Suprapubic skin (tissue), 4 donors: ENCODE results near the gene NOA1. TPM values are rescaled to one million over a fixed set of nuclear protein-coding genes. Genes with fewer than 3 reads are reported as not detected.
"Not testable (repeated sequence)": the region's sequence is repeated elsewhere in the genome, so short reads cannot be mapped to it uniquely, and the experiment has no call there.

Experiments used
- DNase-seq, 2 donors: peaks; one replicate each; pipeline ENCODE4 v3.0.0-alpha.2; 2019; ENCODE audit warnings: low spot score in 2 of 2
- H3K27ac ChIP-seq: fragments of 200-600 bp; sonication (generic); one replicate; pipeline ENCODE4 v1.5.1; 2019
- H3K27me3 ChIP-seq: fragments of 200-600 bp; sonication (generic); one replicate; pipeline ENCODE4 v1.5.1; 2019
- H3K36me3 ChIP-seq: fragments of 200-600 bp; sonication (generic); one replicate; pipeline ENCODE4 v1.5.1; 2019
- H3K4me1 ChIP-seq: fragments of 200-600 bp; sonication (generic); one replicate; pipeline ENCODE4 v1.5.1; 2019
- H3K4me3 ChIP-seq: fragments of 200-600 bp; sonication (generic); one replicate; pipeline ENCODE4 v1.5.1; 2019; ENCODE audit warnings: mild to moderate bottlenecking
- H3K9me3 ChIP-seq: fragments of 200-600 bp; sonication (generic); one replicate; pipeline ENCODE4 v1.5.1; 2019
- CTCF ChIP-seq, 2 donors: fragments of 200-600 bp in 1 of 2; fragments of 450-650 bp in 1 of 2; sonication (generic) in 1 of 2; IDR thresholded peaks; one replicate each; pipeline ENCODE4 v1.5.1; 2016 to 2019; ENCODE audit warnings: antibody characterized with exemption in 2 of 2, mild to moderate bottlenecking in 1 of 2, moderate library complexity in 1 of 2
- EP300 ChIP-seq: sonication (generic); formaldehyde crosslinking; IDR thresholded peaks from one replicate; pipeline ENCODE4 v1.6.1; 2017; ENCODE audit warnings: antibody characterized with exemption
- POLR2A ChIP-seq, 2 donors: fragments of 450-650 bp; IDR thresholded peaks; one replicate each; pipeline ENCODE4 v1.6.1; 2017; ENCODE audit warnings: antibody characterized with exemption in 2 of 2, mild to moderate bottlenecking in 2 of 2, moderate library complexity in 2 of 2
- POLR2AphosphoS5 ChIP-seq, 3 donors: sonication (generic); formaldehyde crosslinking; IDR thresholded peaks; one replicate each; pipeline ENCODE4 v1.6.1; 2017; ENCODE audit warnings: antibody characterized with exemption in 3 of 3
- WGBS: methylation state at CpG from one replicate; pipeline ENCODE4 v1.1.5; 2018; 5-methylcytosine and 5-hydroxymethylcytosine counted together
- total RNA-seq, 4 donors: library from RNA; depleted of rRNA; stranded (reverse); fragments of >200 nt; gene quantifications; one replicate each; pipeline ENCODE4 v1.1.0, GENCODE V29; 2016

The NOA1 gene
- total RNA-seq, 4 donors from 2014 or later: 26.8 to 32.3 (median 30.1) TPM

GRCh38 chr4:56940403-56940802, 37.0 kb downstream of the NOA1 start:
- WGBS: 85% methylated on average over 12 of the region's 12 CpGs
- Histone ChIP-seq H3K27me3 (no peaks in the 10 kb centered on the region), H3K27ac (no peak overlapping the region), H3K4me3 (no peak overlapping the region), H3K9me3 (no peaks in the 10 kb centered on the region), H3K4me1 (no peaks in the 10 kb centered on the region), H3K36me3 (peaks cover 19% of the 10 kb centered on the region)
- no peak for DNase-seq
- TF ChIP-seq EP300: no peak
- TF ChIP-seq CTCF (IDR thresholded peaks at IDR 0.05): no peak
- TF ChIP-seq POLR2AphosphoS5 (IDR thresholded peaks at IDR 0.05): no peak
- TF ChIP-seq POLR2A (IDR thresholded peaks at IDR 0.05): no peak

GRCh38 chr4:56939826-56940225, 37.6 kb downstream of the NOA1 start:
- DNase-seq, H3K9me3 ChIP-seq, H3K4me1 ChIP-seq, H3K27me3 ChIP-seq, H3K4me3 ChIP-seq, H3K27ac ChIP-seq: not testable (repeated sequence)
- 97% methylated on average over 14 of the region's 14 CpGs for WGBS
- peaks cover 19% of the 10 kb centered on the region for H3K36me3 ChIP-seq

- 56% methylated on average over 6 of the region's 6 CpGs for WGBS
- H3K36me3 ChIP-seq: peaks cover 19% of the 10 kb centered on the region
Measured at GRCh38 chr4:56937262-56937661, 40.1 kb downstream of the NOA1 start.

GRCh38 chr4:56931924-56932323, 45.5 kb downstream of the NOA1 start:
- Histone ChIP-seq H3K4me1 (peaks cover 3% of the 10 kb centered on the region), H3K4me3 (no peak overlapping the region), H3K9me3 (no peaks in the 10 kb centered on the region), H3K27ac (no peak overlapping the region), H3K27me3 (no peaks in the 10 kb centered on the region), H3K36me3 (peaks cover 30% of the 10 kb centered on the region)
- TF ChIP-seq CTCF (IDR thresholded peaks at IDR 0.05) (no peak), EP300 (no peak), POLR2A (IDR thresholded peaks at IDR 0.05) (no peak), POLR2AphosphoS5 (IDR thresholded peaks at IDR 0.05) (no peak)
- whole genome bisulfite sequencing: 76% methylated on average over 4 of the region's 4 CpGs
- DNase-seq: no peak

More at GRCh38 chr4:56937262-56937661, 40.1 kb downstream of the NOA1 start:
- Histone ChIP-seq H3K27ac (no peak overlapping the region), H3K27me3 (no peaks in the 10 kb centered on the region), H3K4me1 (no peaks in the 10 kb centered on the region), H3K9me3 (no peaks in the 10 kb centered on the region), H3K4me3 (no peak overlapping the region)
- no peak for TF ChIP-seq POLR2AphosphoS5 (IDR thresholded peaks at IDR 0.05)
- no peak for TF ChIP-seq CTCF (IDR thresholded peaks at IDR 0.05)
- TF ChIP-seq POLR2A (IDR thresholded peaks at IDR 0.05): no peak
- TF ChIP-seq EP300: no peak
- DNase-seq: no peak

- H3K36me3 ChIP-seq: peaks cover 37% of the 10 kb centered on the region
- H3K4me1 ChIP-seq: peaks cover 3% of the 10 kb centered on the region
- WGBS: 96% methylated on average over 5 of the region's 7 CpGs
- H3K9me3 ChIP-seq: no peaks in the 10 kb centered on the region
- no peaks in the 10 kb centered on the region for H3K27me3 ChIP-seq
- H3K27ac ChIP-seq: no peak overlapping the region
- no peak for DNase-seq
- H3K4me3 ChIP-seq: no peak overlapping the region
- TF ChIP-seq CTCF (IDR thresholded peaks at IDR 0.05): no peak
- no peak for TF ChIP-seq POLR2A (IDR thresholded peaks at IDR 0.05)
Measured at GRCh38 chr4:56930638-56931037, 46.8 kb downstream of the NOA1 start.

GRCh38 chr4:56927196-56927595, 50.2 kb downstream of the NOA1 start:
- Histone ChIP-seq H3K36me3 (peaks cover 60% of the 10 kb centered on the region), H3K27me3 (no peaks in the 10 kb centered on the region), H3K27ac (no peak overlapping the region), H3K4me3 (no peak overlapping the region), H3K4me1 (peaks cover 3% of the 10 kb centered on the region), H3K9me3 (no peaks in the 10 kb centered on the region)
- WGBS: 98% methylated on average over 2 of the region's 2 CpGs
- TF ChIP-seq CTCF (IDR thresholded peaks at IDR 0.05) (no peak), POLR2A (IDR thresholded peaks at IDR 0.05) (no peak), POLR2AphosphoS5 (IDR thresholded peaks at IDR 0.05) (no peak), EP300 (no peak)
- DNase-seq: no peak

GRCh38 chr4:56914977-56915376, 62.4 kb downstream of the NOA1 start:
- not testable (repeated sequence) for H3K9me3 ChIP-seq, H3K27me3 ChIP-seq, DNase-seq, H3K4me3 ChIP-seq, H3K27ac ChIP-seq
- Histone ChIP-seq H3K4me1 (peaks cover 53% of the 10 kb centered on the region), H3K36me3 (peaks cover 18% of the 10 kb centered on the region)
- WGBS: 97% methylated on average over 12 of the region's 12 CpGs
